Measurements from ENCODE around the gene CLNK.
"Not testable (repeated sequence)": the region's sequence is repeated elsewhere in the genome, so short reads cannot be mapped to it uniquely, and the experiment has no call there.

Gene CLNK

GRCh38 chr4:10606483-10607155 is 77.9 kb downstream of the CLNK start:
- no peak for DNase-seq

GRCh38 chr4:10605746-10606482 is 78.7 kb downstream of the CLNK start:
- peak; percentile 88 for DNase-seq

- peak; percentile 52 for DNase-seq
Measured at GRCh38 chr4:10605031-10605430, 79.5 kb downstream of the CLNK start.

- peak; percentile 68 for DNase-seq
Measured at GRCh38 chr4:10599574-10599973, 85.0 kb downstream of the CLNK start.

GRCh38 chr4:10598829-10599228 is 85.7 kb downstream of the CLNK start:
- no peak for DNase-seq

- DNase-seq = peak; percentile 44
Measured at GRCh38 chr4:10596586-10597290, 87.8 kb downstream of the CLNK start.

- DNase-seq = no peak
Measured at GRCh38 chr4:10593130-10593529, 91.4 kb downstream of the CLNK start.

- peak; percentile 90 for DNase-seq
Measured at GRCh38 chr4:10590896-10591295, 93.7 kb downstream of the CLNK start.

- DNase-seq = peak; percentile 62
Measured at GRCh38 chr4:10589799-10590198, 94.8 kb downstream of the CLNK start.

GRCh38 chr4:10589321-10589720 is 95.2 kb downstream of the CLNK start:
- peak; percentile 52 for DNase-seq

- DNase-seq = no peak
Measured at GRCh38 chr4:10587697-10588096, 96.9 kb downstream of the CLNK start.

- DNase-seq = no peak
Measured at GRCh38 chr4:10587296-10587695, 97.3 kb downstream of the CLNK start.

GRCh38 chr4:10584042-10584441 is 100.5 kb downstream of the CLNK start:
- DNase-seq = peak; percentile 71

GRCh38 chr4:10582951-10583350 is 101.6 kb downstream of the CLNK start:
- no peak for DNase-seq

- DNase-seq = peak; percentile 52
Measured at GRCh38 chr4:10582059-10582686, 102.4 kb downstream of the CLNK start.

- DNase-seq = no peak
Measured at GRCh38 chr4:10581022-10581421, 103.5 kb downstream of the CLNK start.

- DNase-seq = no peak
Measured at GRCh38 chr4:10579648-10580047, 104.9 kb downstream of the CLNK start.

- DNase-seq = no peak
Measured at GRCh38 chr4:10577508-10578426, 106.8 kb downstream of the CLNK start.

GRCh38 chr4:10577018-10577417 is 107.5 kb downstream of the CLNK start:
- DNase-seq = no peak

- no peak for DNase-seq
Measured at GRCh38 chr4:10576236-10576635, 108.3 kb downstream of the CLNK start.

- no peak for DNase-seq
Measured at GRCh38 chr4:10575414-10575813, 109.2 kb downstream of the CLNK start.

GRCh38 chr4:10574553-10574952 is 110.0 kb downstream of the CLNK start:
- not testable (repeated sequence) for DNase-seq

Measured in fibroblast of skin of right biceps (primary cell).